HEK293 (cell line): ENCODE data around the gene SHROOM4.

Source experiments
- CTCF ChIA-PET: fragments of 350-600 bp; formaldehyde crosslinking; extraction: SDS; loops from one replicate; lab custom pipeline; 2021; ENCODE audit warnings: antibody characterized with exemption; lab: Yijun Ruan, JAX
- POLR2A ChIA-PET: fragments of 300-600 bp; formaldehyde crosslinking; extraction: SDS; loops from one replicate; lab custom pipeline; 2020; ENCODE audit warnings: antibody characterized with exemption, inconsistent platforms; lab: Yijun Ruan, JAX
- H3K27ac ChIP-seq: fragments of 200-500 bp; sonication (Bioruptor generic); 2 replicates; pipeline ENCODE4 v1.5.1; 2014; ENCODE audit warnings: low read depth, low read length, control low read depth, inconsistent platforms; ENCODE audit errors: extremely low read depth
- H3K36me3 ChIP-seq, 2 experiments: fragments of 200-500 bp in 1 of 2; sonication (Bioruptor generic) in 1 of 2; 1 replicate in 1 of 2; 2 replicates in 1 of 2; pipeline ENCODE4 v1.5.1; 2014 to 2017; ENCODE audit warnings: inconsistent platforms in 2 of 2, low read length in 2 of 2; ENCODE audit not compliant: control insufficient read depth in 2 of 2, insufficient read depth in 1 of 2
- H3K4me1 ChIP-seq: fragments of 200-500 bp; sonication (Bioruptor generic); 2 replicates; pipeline ENCODE4 v1.5.1; 2014; ENCODE audit warnings: mild to moderate bottlenecking, low read length, inconsistent platforms; ENCODE audit not compliant: control insufficient read depth, insufficient read depth
- H3K4me3 ChIP-seq: 2 replicates; pipeline ENCODE4 v1.5.1; 2011; ENCODE audit warnings: low read depth, mild to moderate bottlenecking, control low read depth, low read length, moderate library complexity
- H3K9me3 ChIP-seq: fragments of 200-500 bp; sonication (Bioruptor generic); 2 replicates; pipeline ENCODE4 v1.5.1; 2014; ENCODE audit warnings: low read depth, low read length, inconsistent platforms; ENCODE audit not compliant: control insufficient read depth, insufficient read depth
- EGR2 ChIP-seq: fragments of 450-650 bp; formaldehyde crosslinking; IDR thresholded peaks from 2 replicates; pipeline ENCODE4 v1.5.1; 2016; ENCODE audit warnings: low read depth, missing biosample characterization, missing genetic modification characterization
- HOXA7 ChIP-seq: sonication (generic); formaldehyde crosslinking; IDR thresholded peaks from 2 replicates; pipeline ENCODE4 v1.8.1; 2022; ENCODE audit warnings: missing genetic modification reagents, borderline replicate concordance
- ZEB2 ChIP-seq: fragments of 450-650 bp; formaldehyde crosslinking; IDR thresholded peaks from 2 replicates; pipeline ENCODE4 v1.5.1; 2016; ENCODE audit warnings: missing biosample characterization, missing genetic modification characterization
- ZFHX2 ChIP-seq: fragments of 450-650 bp; formaldehyde crosslinking; conservative IDR thresholded peaks from 2 replicates; pipeline ENCODE4 v1.5.1; 2016; ENCODE audit warnings: missing biosample characterization, missing genetic modification characterization
- ZNF155 ChIP-seq: fragments of 450-650 bp; formaldehyde crosslinking; IDR thresholded peaks from 2 replicates; pipeline ENCODE4 v1.5.1; 2016; ENCODE audit warnings: missing biosample characterization, missing genetic modification characterization
- ZNF157 ChIP-seq: fragments of 450-650 bp; formaldehyde crosslinking; IDR thresholded peaks from 2 replicates; pipeline ENCODE4 v1.5.1; 2016; ENCODE audit warnings: missing biosample characterization, missing genetic modification characterization
- ZNF169 ChIP-seq: fragments of 450-650 bp; formaldehyde crosslinking; IDR thresholded peaks from 2 replicates; pipeline ENCODE4 v1.5.1; 2016; ENCODE audit warnings: missing biosample characterization, missing genetic modification characterization
- ZNF391 ChIP-seq: fragments of 450-650 bp; formaldehyde crosslinking; IDR thresholded peaks from 2 replicates; pipeline ENCODE4 v1.5.1; 2016; ENCODE audit warnings: low read depth, missing biosample characterization, missing genetic modification characterization, borderline replicate concordance
- ZNF426 ChIP-seq: fragments of 450-650 bp; formaldehyde crosslinking; IDR thresholded peaks from 2 replicates; pipeline ENCODE4 v1.5.1; 2017; ENCODE audit warnings: missing biosample characterization, missing genetic modification characterization, mild to moderate bottlenecking, inconsistent platforms, moderate library complexity
- ZNF48 ChIP-seq: fragments of 450-650 bp; formaldehyde crosslinking; IDR thresholded peaks from 2 replicates; pipeline ENCODE4 v1.5.1; 2016; ENCODE audit warnings: missing biosample characterization, missing genetic modification characterization
- ZNF585B ChIP-seq: fragments of 450-650 bp; formaldehyde crosslinking; IDR thresholded peaks from 2 replicates; pipeline ENCODE4 v1.5.1; 2016; ENCODE audit warnings: missing biosample characterization, missing genetic modification characterization
- ZNF654 ChIP-seq: fragments of 450-650 bp; formaldehyde crosslinking; IDR thresholded peaks from 2 replicates; pipeline ENCODE4 v1.5.1; 2016; ENCODE audit warnings: low read depth, missing biosample characterization, missing genetic modification characterization
- ZNF664 ChIP-seq: fragments of 450-650 bp; formaldehyde crosslinking; IDR thresholded peaks from 2 replicates; pipeline ENCODE4 v1.5.1; 2016; ENCODE audit warnings: missing biosample characterization, missing genetic modification characterization
- ZNF768 ChIP-seq: fragments of 450-650 bp; formaldehyde crosslinking; IDR thresholded peaks from 2 replicates; pipeline ENCODE4 v1.5.1; 2018; ENCODE audit warnings: missing biosample characterization, mild to moderate bottlenecking, missing genetic modification characterization
- TF ChIP-seq, protein P1 (sequence below): fragments of 450-650 bp; formaldehyde crosslinking; IDR thresholded peaks from 2 replicates; pipeline ENCODE4 v1.5.1; 2017; ENCODE audit warnings: missing biosample characterization, missing genetic modification characterization
- TF ChIP-seq, protein P2 (sequence below): fragments of 450-650 bp; formaldehyde crosslinking; conservative IDR thresholded peaks from 2 replicates; pipeline ENCODE4 v1.5.1; 2016; ENCODE audit warnings: low read depth, missing biosample characterization, missing genetic modification characterization

Gene SHROOM4

DNA sequence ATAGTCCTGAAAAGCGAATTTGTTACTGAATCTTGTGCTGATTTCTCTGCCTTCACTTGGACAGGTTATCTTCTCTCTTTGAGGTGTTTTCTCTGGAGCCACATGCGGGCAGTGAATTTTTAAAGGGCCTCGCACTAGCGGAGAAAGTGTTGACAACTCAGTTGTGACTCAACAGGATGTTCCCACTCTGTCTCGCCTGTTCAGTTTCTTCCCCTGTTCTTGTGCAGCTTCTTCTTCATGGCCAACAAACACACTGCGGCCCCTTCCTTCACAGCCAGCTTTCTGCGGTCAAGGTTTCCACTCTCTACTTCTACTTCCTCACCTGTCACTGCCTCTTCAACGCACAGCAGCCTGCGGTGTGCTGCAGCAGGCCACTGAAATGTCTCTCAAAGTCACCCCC is 1.1 kb upstream of the SHROOM4 start:
- no peaks in the 10 kb centered on the region for H3K9me3 ChIP-seq
- POLR2A ChIA-PET, result no interaction called here

DNA sequence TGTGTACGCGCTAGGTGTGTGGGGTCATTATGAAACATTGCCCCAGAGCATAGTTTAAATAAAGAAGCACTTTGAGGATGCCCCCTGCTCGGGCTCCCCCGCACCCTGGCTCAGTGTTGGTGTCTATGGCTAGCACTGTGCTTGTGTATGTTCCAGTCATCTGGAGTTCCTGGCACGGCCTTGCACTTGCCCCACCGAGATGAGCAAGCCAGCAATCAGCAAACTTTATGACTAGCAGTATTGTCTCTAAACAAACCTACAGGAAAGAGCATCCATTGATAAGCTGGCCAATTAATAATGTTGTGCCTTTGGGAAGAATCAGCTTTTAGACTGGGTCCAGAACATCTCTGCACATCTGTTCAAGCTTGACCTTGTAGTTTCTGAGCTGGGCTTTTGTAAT is 707 bp upstream of the SHROOM4 start:
- Histone ChIP-seq H3K27ac (no peak overlapping the region), H3K36me3 (no peaks in the 10 kb centered on the region), H3K4me3 (no peak overlapping the region), H3K4me1 (no peaks in the 10 kb centered on the region)
- CTCF ChIA-PET, result no interaction called here
- no peak for TF ChIP-seq ZNF48
- TF ChIP-seq ZNF426 (tag by site-specific recombination), result no peak
- no peak for TF ChIP-seq ZNF664 (tag by site-specific recombination)
- no peak for TF ChIP-seq HOXA7
- no peak for TF ChIP-seq ZNF768 (tag by site-specific recombination)
- TF ChIP-seq, all 188 proteins: peak for 0
- H3K9me3 ChIP-seq, result no peaks in the 10 kb centered on the region
- POLR2A ChIA-PET, result no interaction called here

More for the DNA sequence above, 1.1 kb upstream of the SHROOM4 start:
- CTCF ChIA-PET, result interaction anchor here (0.6 kb wide), 1 partner anchor 125 kb away, joined by 3 read pairs; no protein-coding TSS in a partner anchor
- TF ChIP-seq ZNF169 (tag by site-specific recombination), result no peak
- TF ChIP-seq, protein P1, sequence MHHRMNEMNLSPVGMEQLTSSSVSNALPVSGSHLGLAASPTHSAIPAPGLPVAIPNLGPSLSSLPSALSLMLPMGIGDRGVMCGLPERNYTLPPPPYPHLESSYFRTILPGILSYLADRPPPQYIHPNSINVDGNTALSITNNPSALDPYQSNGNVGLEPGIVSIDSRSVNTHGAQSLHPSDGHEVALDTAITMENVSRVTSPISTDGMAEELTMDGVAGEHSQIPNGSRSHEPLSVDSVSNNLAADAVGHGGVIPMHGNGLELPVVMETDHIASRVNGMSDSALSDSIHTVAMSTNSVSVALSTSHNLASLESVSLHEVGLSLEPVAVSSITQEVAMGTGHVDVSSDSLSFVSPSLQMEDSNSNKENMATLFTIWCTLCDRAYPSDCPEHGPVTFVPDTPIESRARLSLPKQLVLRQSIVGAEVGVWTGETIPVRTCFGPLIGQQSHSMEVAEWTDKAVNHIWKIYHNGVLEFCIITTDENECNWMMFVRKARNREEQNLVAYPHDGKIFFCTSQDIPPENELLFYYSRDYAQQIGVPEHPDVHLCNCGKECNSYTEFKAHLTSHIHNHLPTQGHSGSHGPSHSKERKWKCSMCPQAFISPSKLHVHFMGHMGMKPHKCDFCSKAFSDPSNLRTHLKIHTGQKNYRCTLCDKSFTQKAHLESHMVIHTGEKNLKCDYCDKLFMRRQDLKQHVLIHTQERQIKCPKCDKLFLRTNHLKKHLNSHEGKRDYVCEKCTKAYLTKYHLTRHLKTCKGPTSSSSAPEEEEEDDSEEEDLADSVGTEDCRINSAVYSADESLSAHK, result no peak
- no peak for TF ChIP-seq ZEB2
- TF ChIP-seq ZFHX2 (tag by site-specific recombination), result no peak
- TF ChIP-seq ZNF391 (tag by site-specific recombination), result no peak
- no peak for TF ChIP-seq EGR2 (tag by site-specific recombination)
- no peak for TF ChIP-seq ZNF654 (tag by site-specific recombination)
- TF ChIP-seq, protein P2, sequence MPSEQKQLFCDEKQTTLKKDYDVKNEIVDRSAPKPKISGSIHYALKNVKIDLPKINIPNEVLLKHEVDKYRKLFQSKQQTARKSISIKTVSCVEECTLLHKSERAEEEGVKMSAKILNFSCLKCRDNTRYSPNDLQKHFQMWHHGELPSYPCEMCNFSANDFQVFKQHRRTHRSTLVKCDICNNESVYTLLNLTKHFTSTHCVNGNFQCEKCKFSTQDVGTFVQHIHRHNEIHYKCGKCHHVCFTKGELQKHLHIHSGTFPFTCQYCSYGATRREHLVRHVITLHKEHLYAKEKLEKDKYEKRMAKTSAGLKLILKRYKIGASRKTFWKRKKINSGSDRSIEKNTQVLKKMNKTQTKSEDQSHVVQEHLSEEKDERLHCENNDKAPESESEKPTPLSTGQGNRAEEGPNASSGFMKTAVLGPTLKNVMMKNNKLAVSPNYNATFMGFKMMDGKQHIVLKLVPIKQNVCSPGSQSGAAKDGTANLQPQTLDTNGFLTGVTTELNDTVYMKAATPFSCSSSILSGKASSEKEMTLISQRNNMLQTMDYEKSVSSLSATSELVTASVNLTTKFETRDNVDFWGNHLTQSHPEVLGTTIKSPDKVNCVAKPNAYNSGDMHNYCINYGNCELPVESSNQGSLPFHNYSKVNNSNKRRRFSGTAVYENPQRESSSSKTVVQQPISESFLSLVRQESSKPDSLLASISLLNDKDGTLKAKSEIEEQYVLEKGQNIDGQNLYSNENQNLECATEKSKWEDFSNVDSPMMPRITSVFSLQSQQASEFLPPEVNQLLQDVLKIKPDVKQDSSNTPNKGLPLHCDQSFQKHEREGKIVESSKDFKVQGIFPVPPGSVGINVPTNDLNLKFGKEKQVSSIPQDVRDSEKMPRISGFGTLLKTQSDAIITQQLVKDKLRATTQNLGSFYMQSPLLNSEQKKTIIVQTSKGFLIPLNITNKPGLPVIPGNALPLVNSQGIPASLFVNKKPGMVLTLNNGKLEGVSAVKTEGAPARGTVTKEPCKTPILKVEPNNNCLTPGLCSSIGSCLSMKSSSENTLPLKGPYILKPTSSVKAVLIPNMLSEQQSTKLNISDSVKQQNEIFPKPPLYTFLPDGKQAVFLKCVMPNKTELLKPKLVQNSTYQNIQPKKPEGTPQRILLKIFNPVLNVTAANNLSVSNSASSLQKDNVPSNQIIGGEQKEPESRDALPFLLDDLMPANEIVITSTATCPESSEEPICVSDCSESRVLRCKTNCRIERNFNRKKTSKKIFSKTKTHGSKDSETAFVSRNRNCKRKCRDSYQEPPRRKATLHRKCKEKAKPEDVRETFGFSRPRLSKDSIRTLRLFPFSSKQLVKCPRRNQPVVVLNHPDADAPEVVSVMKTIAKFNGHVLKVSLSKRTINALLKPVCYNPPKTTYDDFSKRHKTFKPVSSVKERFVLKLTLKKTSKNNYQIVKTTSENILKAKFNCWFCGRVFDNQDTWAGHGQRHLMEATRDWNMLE (tag by site-specific recombination), result no peak
- no peak for TF ChIP-seq ZNF157
- TF ChIP-seq ZNF155 (tag by site-specific recombination), result no peak
- no peak for TF ChIP-seq ZNF585B (tag by site-specific recombination)
- TF ChIP-seq, all 188 proteins: peak for 0
- no peaks in the 10 kb centered on the region for H3K4me1 ChIP-seq
- no peaks in the 10 kb centered on the region for H3K36me3 ChIP-seq
- H3K4me3 ChIP-seq, result no peak overlapping the region
- H3K27ac ChIP-seq, result no peak overlapping the region
